ENCODE data around the gene COL23A1. TPM values are rescaled to one million over a fixed set of nuclear protein-coding genes. Genes with fewer than 3 reads are reported as not detected.

COL23A1 gene
- total RNA-seq, 4 donors from 2014 or later, result 0.83 to 1.8 (median 1.5) TPM

- H3K4me3 ChIP-seq, result no peak overlapping the region
- no peak for DNase-seq (ENCODE audit: extremely low spot score)
- no peak overlapping the region for H3K27ac ChIP-seq (replicated peaks in 1 of 4)
- H3K36me3 ChIP-seq, result no peaks in the 10 kb centered on the region
- H3K9me3 ChIP-seq, result no peaks in the 10 kb centered on the region
- peaks cover 0 to 16% (median 10%) of the 10 kb centered on the region in 4 donors for H3K4me1 ChIP-seq
- intact Hi-C loops (cut with DNase I), result no loop called here
- 71% methylated on average over 2 of the region's 3 CpGs for WGBS
- no peak for TF ChIP-seq EP300 (IDR thresholded peaks at IDR 0.05)
- no peak for TF ChIP-seq POLR2A (IDR thresholded peaks at IDR 0.05; ENCODE audit: low read depth)
- H3K27me3 ChIP-seq, result peaks cover 0 to 18% (median 0%) of the 10 kb centered on the region in 4 donors
Measured at GRCh38 chr5:178394074-178394473, 196.1 kb downstream of the COL23A1 start.

- no peaks in the 10 kb centered on the region for H3K36me3 ChIP-seq
- H3K27ac ChIP-seq (replicated peaks in 1 of 4), result no peak overlapping the region
- no peak for DNase-seq (ENCODE audit: extremely low spot score)
- H3K9me3 ChIP-seq, result no peaks in the 10 kb centered on the region
- peaks cover 0 to 17% (median 0%) of the 10 kb centered on the region in 4 donors for H3K27me3 ChIP-seq
- intact Hi-C loops (cut with DNase I), result no loop called here
- peaks cover 0 to 16% (median 10%) of the 10 kb centered on the region in 4 donors for H3K4me1 ChIP-seq
- H3K4me3 ChIP-seq, result no peak overlapping the region
- TF ChIP-seq CTCF (IDR thresholded peaks at IDR 0.05) (no peak), EP300 (IDR thresholded peaks at IDR 0.05) (no peak), POLR2A (IDR thresholded peaks at IDR 0.05; ENCODE audit: low read depth) (no peak), POLR2AphosphoS5 (IDR thresholded peaks at IDR 0.05) (no peak)
- WGBS, result 67% methylated on average over 8 of the region's 11 CpGs
Measured at GRCh38 chr5:178392931-178393394, 197.2 kb downstream of the COL23A1 start.

GRCh38 chr5:178392386-178392785 is 197.8 kb downstream of the COL23A1 start:
- peaks cover 0 to 16% (median 9%) of the 10 kb centered on the region in 4 donors for H3K4me1 ChIP-seq
- WGBS, result 91% methylated on average over 7 of the region's 7 CpGs
- H3K4me3 ChIP-seq, result no peak overlapping the region
- TF ChIP-seq POLR2AphosphoS5 (IDR thresholded peaks at IDR 0.05), result no peak
- no peak for TF ChIP-seq EP300 (IDR thresholded peaks at IDR 0.05)
- TF ChIP-seq POLR2A (IDR thresholded peaks at IDR 0.05; ENCODE audit: low read depth), result no peak
- peaks cover 0 to 20% (median 0%) of the 10 kb centered on the region in 4 donors for H3K27me3 ChIP-seq
- no peak for DNase-seq (ENCODE audit: extremely low spot score)
- H3K27ac ChIP-seq (replicated peaks in 1 of 4), result no peak overlapping the region
- H3K9me3 ChIP-seq, result no peaks in the 10 kb centered on the region
- intact Hi-C loops (cut with DNase I), result no loop called here
- no peaks in the 10 kb centered on the region for H3K36me3 ChIP-seq

GRCh38 chr5:178391480-178391879 is 198.7 kb downstream of the COL23A1 start:
- WGBS, result 58% methylated on average over 4 of the region's 4 CpGs
- Histone ChIP-seq H3K36me3 (no peaks in the 10 kb centered on the region), H3K4me3 (no peak overlapping the region), H3K27me3 (peaks cover 0 to 29% (median 0%) of the 10 kb centered on the region in 4 donors), H3K27ac (replicated peaks in 1 of 4) (no peak overlapping the region), H3K9me3 (no peaks in the 10 kb centered on the region), H3K4me1 (peaks cover 0 to 10% (median 5%) of the 10 kb centered on the region in 4 donors)
- no peak for TF ChIP-seq CTCF (IDR thresholded peaks at IDR 0.05)
- TF ChIP-seq EP300 (IDR thresholded peaks at IDR 0.05), result no peak
- TF ChIP-seq POLR2AphosphoS5 (IDR thresholded peaks at IDR 0.05), result no peak
- TF ChIP-seq POLR2A (IDR thresholded peaks at IDR 0.05; ENCODE audit: low read depth), result no peak
- DNase-seq (ENCODE audit: extremely low spot score), result no peak
- intact Hi-C loops (cut with DNase I), result no loop called here

- Histone ChIP-seq H3K4me3 (no peak overlapping the region), H3K27me3 (peaks cover 0 to 32% (median 0%) of the 10 kb centered on the region in 4 donors), H3K36me3 (no peaks in the 10 kb centered on the region), H3K27ac (replicated peaks in 1 of 4) (no peak overlapping the region), H3K9me3 (no peaks in the 10 kb centered on the region), H3K4me1 (peaks cover 0 to 12% (median 7%) of the 10 kb centered on the region in 4 donors)
- no peak for DNase-seq (ENCODE audit: extremely low spot score)
- TF ChIP-seq POLR2A (IDR thresholded peaks at IDR 0.05; ENCODE audit: low read depth), result no peak
- peak in 1 of 2 donors; percentile 11 for TF ChIP-seq POLR2AphosphoS5 (IDR thresholded peaks at IDR 0.05)
- no peak for TF ChIP-seq EP300 (IDR thresholded peaks at IDR 0.05)
- WGBS, result 62% methylated on average over 12 of the region's 12 CpGs
- intact Hi-C loops (cut with DNase I), result no loop called here
Measured at GRCh38 chr5:178389796-178390195, 200.4 kb downstream of the COL23A1 start.

GRCh38 chr5:178389026-178389729 is 201.0 kb downstream of the COL23A1 start:
- Histone ChIP-seq H3K4me1 (peaks cover 0 to 18% (median 13%) of the 10 kb centered on the region in 4 donors), H3K27ac (replicated peaks in 1 of 4) (no peak overlapping the region), H3K4me3 (no peak overlapping the region), H3K9me3 (no peaks in the 10 kb centered on the region), H3K36me3 (no peaks in the 10 kb centered on the region), H3K27me3 (peaks cover 0 to 35% (median 0%) of the 10 kb centered on the region in 4 donors)
- TF ChIP-seq EP300 (IDR thresholded peaks at IDR 0.05) (no peak), POLR2A (IDR thresholded peaks at IDR 0.05; ENCODE audit: low read depth) (no peak), POLR2AphosphoS5 (IDR thresholded peaks at IDR 0.05) (no peak), CTCF (IDR thresholded peaks at IDR 0.05) (no peak)
- DNase-seq (ENCODE audit: extremely low spot score), result no peak
- WGBS, result 89% methylated on average over 8 of the region's 8 CpGs
- intact Hi-C loops (cut with DNase I), result no loop called here
